CD4-positive, alpha-beta T cell treated with Interleukin-2 at 100 ng/mL for 4 hours (primary cell): ENCODE data around the gene PIK3CB.

Experiments used
- DNase-seq: peaks from one replicate; pipeline ENCODE4 v3.0.0-alpha.2; 2020; ENCODE audit warnings: low spot score

PIK3CB gene

GRCh38 chr3:138834596-138835396, at the start of gene PIK3CB:
Gene PIK3CB, minus strand, starts transcription at chr3:138834928. Its CDS starts 75,585 bp downstream, at chr3:138759343.
- DNase-seq: peak; percentile 85

- DNase-seq: no peak
Measured at GRCh38 chr3:138881233-138881632, 46.5 kb upstream of the PIK3CB start.

- no peak for DNase-seq
Measured at GRCh38 chr3:138879541-138880380, 45.0 kb upstream of the PIK3CB start.

- DNase-seq: no peak
Measured at GRCh38 chr3:138877226-138877625, 42.5 kb upstream of the PIK3CB start.

- DNase-seq: peak; percentile 8
Measured at GRCh38 chr3:138875754-138876664, 41.3 kb upstream of the PIK3CB start.

GRCh38 chr3:138875096-138875753, 40.5 kb upstream of the PIK3CB start:
- DNase-seq: no peak

- no peak for DNase-seq
Measured at GRCh38 chr3:138873471-138874278, 38.9 kb upstream of the PIK3CB start.

GRCh38 chr3:138872632-138873031, 37.9 kb upstream of the PIK3CB start:
- no peak for DNase-seq

- DNase-seq: no peak
Measured at GRCh38 chr3:138867996-138868395, 33.3 kb upstream of the PIK3CB start.

GRCh38 chr3:138863776-138864113, 29.0 kb upstream of the PIK3CB start:
- no peak for DNase-seq

GRCh38 chr3:138862924-138863775, 28.4 kb upstream of the PIK3CB start:
- DNase-seq: peak; percentile 8

GRCh38 chr3:138862531-138862923, 27.8 kb upstream of the PIK3CB start:
- DNase-seq: no peak

GRCh38 chr3:138861798-138862197, 27.1 kb upstream of the PIK3CB start:
- DNase-seq: no peak

GRCh38 chr3:138856799-138857198, 22.1 kb upstream of the PIK3CB start:
- no peak for DNase-seq

- DNase-seq: no peak
Measured at GRCh38 chr3:138854940-138855339, 20.2 kb upstream of the PIK3CB start.

- no peak for DNase-seq
Measured at GRCh38 chr3:138854204-138854603, 19.5 kb upstream of the PIK3CB start.

- DNase-seq: no peak
Measured at GRCh38 chr3:138850151-138850550, 15.4 kb upstream of the PIK3CB start.

GRCh38 chr3:138849222-138849940, 14.7 kb upstream of the PIK3CB start:
- no peak for DNase-seq

GRCh38 chr3:138848696-138849095, 14.0 kb upstream of the PIK3CB start:
- DNase-seq: no peak
